ENCODE results near the gene TMEM135. TPM values are rescaled to one million over a fixed set of nuclear protein-coding genes. Genes with fewer than 3 reads are reported as not detected.

The TMEM135 gene
- polyA plus RNA-seq, 1 of the 3 experiments (the other 2 are of a cell fraction) = 3.0 TPM

DNA sequence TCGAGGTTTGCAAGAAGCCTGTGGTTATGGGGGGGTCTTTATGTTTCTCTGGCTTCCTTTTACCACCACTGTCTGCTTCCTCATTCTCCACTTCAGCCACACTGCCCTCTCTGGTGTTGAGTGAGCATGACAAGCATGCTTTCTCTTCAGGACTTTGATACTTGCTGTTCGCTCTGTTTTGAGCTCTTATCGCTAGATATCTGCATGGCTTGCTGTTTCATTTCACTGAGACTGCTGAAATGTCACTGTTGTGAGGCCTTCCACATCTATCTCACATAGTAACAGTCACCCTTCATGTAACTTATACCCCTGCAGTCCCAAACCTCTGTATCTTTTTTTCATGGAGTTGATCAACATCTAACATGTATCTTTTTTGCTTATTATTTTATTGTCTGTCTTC, 59.8 kb downstream of the TMEM135 start (continued):
- TF ChIP-seq FOXM1 (IDR thresholded peaks at IDR 0.05; ENCODE audit: low read depth) = no peak
- TF ChIP-seq YY1 (IDR thresholded peaks at IDR 0.05; ENCODE audit: low read depth) = no peak
- peak in 1 of 2 experiments; percentile 59; a peak in 1 of 4 replicates for TF ChIP-seq EP300 (IDR thresholded peaks at IDR 0.05; ENCODE audit: borderline replicate concordance in 1 of 2, low read depth in 1 of 2, low read length in 1 of 2)
- peak; percentile 41 for TF ChIP-seq CHD2 (IDR thresholded peaks at IDR 0.05; ENCODE audit: low read length, partially characterized antibody)
- TF ChIP-seq SMC3 (IDR thresholded peaks at IDR 0.05; ENCODE audit: low read depth, low read length) = peak; percentile 14; the same call in 1 of the 2 replicates
- peak; percentile 68; the same call in 1 of the 2 replicates for TF ChIP-seq MXI1 (IDR thresholded peaks at IDR 0.05; ENCODE audit: low read depth, low read length)
- no peak for TF ChIP-seq RFX5 (IDR thresholded peaks at IDR 0.05; ENCODE audit: low read length)
- TF ChIP-seq, protein P1, sequence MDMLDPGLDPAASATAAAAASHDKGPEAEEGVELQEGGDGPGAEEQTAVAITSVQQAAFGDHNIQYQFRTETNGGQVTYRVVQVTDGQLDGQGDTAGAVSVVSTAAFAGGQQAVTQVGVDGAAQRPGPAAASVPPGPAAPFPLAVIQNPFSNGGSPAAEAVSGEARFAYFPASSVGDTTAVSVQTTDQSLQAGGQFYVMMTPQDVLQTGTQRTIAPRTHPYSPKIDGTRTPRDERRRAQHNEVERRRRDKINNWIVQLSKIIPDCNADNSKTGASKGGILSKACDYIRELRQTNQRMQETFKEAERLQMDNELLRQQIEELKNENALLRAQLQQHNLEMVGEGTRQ (IDR thresholded peaks at IDR 0.05; ENCODE audit: borderline replicate concordance, low read depth, low read length) = no peak
- no peak for TF ChIP-seq RXRA (IDR thresholded peaks at IDR 0.05; ENCODE audit: borderline replicate concordance, low read depth)

- CTCF ChIA-PET = interaction anchor here (1.0 to 1.2 kb wide), 2 partner anchors 107 to 142 kb away, joined by 3 read pairs; no protein-coding TSS in a partner anchor
- POLR2A ChIA-PET = no interaction called here
Observed at GRCh38 chr11:87101956-87102580, 64.3 kb downstream of the TMEM135 start.

More at GRCh38 chr11:87101956-87102580, 64.3 kb downstream of the TMEM135 start:
- H3K27ac ChIP-seq (ENCODE audit: low read depth in 2 of 2, low read length in 1 of 2) = no peak overlapping the region
- no peaks in the 10 kb centered on the region for H3K9me2 ChIP-seq
- H3K27me3 ChIP-seq (ENCODE audit: insufficient read depth) = no peaks in the 10 kb centered on the region
- H3K9ac ChIP-seq = no peak overlapping the region
- H3K79me2 ChIP-seq (ENCODE audit: insufficient read depth) = no peaks in the 10 kb centered on the region
- H4K20me1 ChIP-seq (ENCODE audit: insufficient read depth) = no peaks in the 10 kb centered on the region
- no peak overlapping the region for H3K4me2 ChIP-seq
- 0 out of 2 replicates have a peak, but pooled peaks have one; percentile 11 for TF ChIP-seq GATA2 (CRISPR knock-in tag; IDR thresholded peaks at IDR 0.05)
- peak; percentile 65; the same call in 1 of the 2 replicates for TF ChIP-seq RCOR1 (IDR thresholded peaks at IDR 0.05; ENCODE audit: low read length)
- TF ChIP-seq CHD2 (IDR thresholded peaks at IDR 0.05; ENCODE audit: low read length, partially characterized antibody) = no peak
- TF ChIP-seq CTCF (IDR thresholded peaks at IDR 0.05) = no peak
- no peak for DNase-seq
- 96% methylated on average over 4 of the region's 4 CpGs for WGBS (ENCODE audit: low lambda C conversion rate)
- H2AFZ ChIP-seq (ENCODE audit: low read depth) = no peak overlapping the region
- no peak overlapping the region for H3K4me3 ChIP-seq (ENCODE audit: low read depth in 2 of 2, low read length in 1 of 2)
- peaks cover 3% of the 10 kb centered on the region for H3F3A ChIP-seq (replicated peaks; ENCODE audit: insufficient read depth)
- H3K4me1 ChIP-seq (ENCODE audit: control insufficient read depth in 1 of 2, insufficient read depth in 2 of 2, low read depth in 1 of 2, low read length in 1 of 2) = peaks cover 0 to 15% of the 10 kb centered on the region in 2 experiments; a peak in 2 of 4 replicates
- no peaks in the 10 kb centered on the region for H3K9me3 ChIP-seq
- no peaks in the 10 kb centered on the region for H3K36me3 ChIP-seq (replicated peaks in 1 of 2; ENCODE audit: control insufficient read depth in 1 of 2, insufficient read depth in 2 of 2, low read length in 1 of 2)

Data from SK-N-SH (cell line).